A673 (cell line): ENCODE data around the gene RBM20.

ENCODE experiments used
- EZH2 ChIP-seq: fragments of 200-600 bp; sonication (generic); IDR thresholded peaks from 2 replicates; pipeline ENCODE4 v1.6.1; 2017; ENCODE audit warnings: borderline replicate concordance, low read depth, mild to moderate bottlenecking, mixed read lengths, antibody characterized with exemption, low read length; ENCODE audit not compliant: poor library complexity, severe bottlenecking
- TF ChIP-seq, protein P1 (sequence below): fragments of 300-800, 200-600 bp; sonication (generic); conservative IDR thresholded peaks from 2 replicates; pipeline ENCODE4 v1.5.1; 2017; ENCODE audit warnings: low read depth, mild to moderate bottlenecking, antibody characterized with exemption, low read length, moderate library complexity, mixed read lengths

DNA sequence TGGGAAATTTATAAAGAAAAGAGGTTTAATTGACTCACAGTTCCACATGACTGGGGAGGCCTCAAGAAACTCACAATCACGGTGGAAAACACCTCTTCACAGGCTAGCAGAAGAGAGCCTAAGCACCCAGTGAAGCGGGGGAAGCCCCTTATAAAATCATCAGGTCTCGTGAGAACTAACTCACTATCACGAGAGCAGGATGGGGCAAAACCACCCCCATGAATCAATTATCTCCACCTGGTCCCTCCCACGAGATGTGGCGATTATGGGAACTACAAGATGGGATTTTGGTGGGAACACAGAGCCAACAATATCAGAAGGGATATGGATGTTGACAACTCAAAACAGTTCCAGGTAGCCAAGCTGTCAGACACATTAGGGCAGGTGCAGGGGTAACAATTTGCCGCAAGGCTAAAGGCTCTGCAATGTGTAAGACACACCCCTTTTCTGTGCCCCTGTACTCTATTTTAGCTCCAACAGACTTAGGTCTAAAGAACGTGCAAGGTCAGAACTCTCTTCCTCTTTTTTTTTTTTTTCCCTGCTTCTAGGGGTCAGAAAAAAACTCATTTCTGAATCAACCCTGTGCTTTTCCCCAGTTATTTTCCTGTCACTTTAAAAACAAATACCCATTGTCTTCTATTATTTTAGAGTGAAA, 30.7 kb upstream of the RBM20 start:
- TF ChIP-seq, protein P1, sequence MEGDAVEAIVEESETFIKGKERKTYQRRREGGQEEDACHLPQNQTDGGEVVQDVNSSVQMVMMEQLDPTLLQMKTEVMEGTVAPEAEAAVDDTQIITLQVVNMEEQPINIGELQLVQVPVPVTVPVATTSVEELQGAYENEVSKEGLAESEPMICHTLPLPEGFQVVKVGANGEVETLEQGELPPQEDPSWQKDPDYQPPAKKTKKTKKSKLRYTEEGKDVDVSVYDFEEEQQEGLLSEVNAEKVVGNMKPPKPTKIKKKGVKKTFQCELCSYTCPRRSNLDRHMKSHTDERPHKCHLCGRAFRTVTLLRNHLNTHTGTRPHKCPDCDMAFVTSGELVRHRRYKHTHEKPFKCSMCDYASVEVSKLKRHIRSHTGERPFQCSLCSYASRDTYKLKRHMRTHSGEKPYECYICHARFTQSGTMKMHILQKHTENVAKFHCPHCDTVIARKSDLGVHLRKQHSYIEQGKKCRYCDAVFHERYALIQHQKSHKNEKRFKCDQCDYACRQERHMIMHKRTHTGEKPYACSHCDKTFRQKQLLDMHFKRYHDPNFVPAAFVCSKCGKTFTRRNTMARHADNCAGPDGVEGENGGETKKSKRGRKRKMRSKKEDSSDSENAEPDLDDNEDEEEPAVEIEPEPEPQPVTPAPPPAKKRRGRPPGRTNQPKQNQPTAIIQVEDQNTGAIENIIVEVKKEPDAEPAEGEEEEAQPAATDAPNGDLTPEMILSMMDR, result no peak
- no peak for TF ChIP-seq EZH2
